Ovary (tissue), 3 donors: ENCODE results near the gene LEMD3.

Experiments
- EP300 ChIP-seq: sonication (generic); formaldehyde crosslinking; IDR thresholded peaks from one replicate; pipeline ENCODE4 v1.6.1; 2017; ENCODE audit warnings: antibody characterized with exemption
- TF ChIP-seq, protein P1 (sequence below), 3 donors: fragments of 450-650 bp in 2 of 3; fragments of 200-600 bp in 1 of 3; IDR thresholded peaks; one replicate each; pipeline versions ENCODE4 v1.5.1 to v1.8.0; 2016 to 2022; ENCODE audit warnings: antibody characterized with exemption in 3 of 3, mild to moderate bottlenecking in 1 of 3
- donor health status: DM: no; HTN: no; CAD: no.

DNA sequence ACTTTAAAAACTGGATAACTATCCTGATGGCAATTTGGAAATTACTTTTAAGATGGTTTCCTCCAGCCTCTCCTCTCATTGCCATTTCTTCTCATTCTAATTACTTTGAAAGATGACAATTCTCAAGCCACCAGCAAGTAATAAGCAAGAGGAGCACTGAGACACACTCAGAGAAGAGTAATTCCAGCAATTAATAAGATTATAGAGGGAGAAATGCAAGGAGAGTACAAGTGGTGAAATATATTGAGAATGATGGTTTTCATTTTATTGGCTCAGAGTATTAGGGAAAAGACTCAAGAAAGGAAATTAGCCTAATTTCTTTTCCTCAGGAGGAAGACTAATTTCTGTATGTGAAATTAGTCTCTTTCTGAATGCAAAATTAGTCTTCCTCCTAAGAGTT is 88.6 kb downstream of the LEMD3 start:
- TF ChIP-seq, protein P1, sequence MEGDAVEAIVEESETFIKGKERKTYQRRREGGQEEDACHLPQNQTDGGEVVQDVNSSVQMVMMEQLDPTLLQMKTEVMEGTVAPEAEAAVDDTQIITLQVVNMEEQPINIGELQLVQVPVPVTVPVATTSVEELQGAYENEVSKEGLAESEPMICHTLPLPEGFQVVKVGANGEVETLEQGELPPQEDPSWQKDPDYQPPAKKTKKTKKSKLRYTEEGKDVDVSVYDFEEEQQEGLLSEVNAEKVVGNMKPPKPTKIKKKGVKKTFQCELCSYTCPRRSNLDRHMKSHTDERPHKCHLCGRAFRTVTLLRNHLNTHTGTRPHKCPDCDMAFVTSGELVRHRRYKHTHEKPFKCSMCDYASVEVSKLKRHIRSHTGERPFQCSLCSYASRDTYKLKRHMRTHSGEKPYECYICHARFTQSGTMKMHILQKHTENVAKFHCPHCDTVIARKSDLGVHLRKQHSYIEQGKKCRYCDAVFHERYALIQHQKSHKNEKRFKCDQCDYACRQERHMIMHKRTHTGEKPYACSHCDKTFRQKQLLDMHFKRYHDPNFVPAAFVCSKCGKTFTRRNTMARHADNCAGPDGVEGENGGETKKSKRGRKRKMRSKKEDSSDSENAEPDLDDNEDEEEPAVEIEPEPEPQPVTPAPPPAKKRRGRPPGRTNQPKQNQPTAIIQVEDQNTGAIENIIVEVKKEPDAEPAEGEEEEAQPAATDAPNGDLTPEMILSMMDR (IDR thresholded peaks at IDR 0.05) = no peak
- TF ChIP-seq EP300 = no peak
